Measurements from ENCODE around the gene OR6C2.
"Not testable (repeated sequence)": the region's sequence is repeated elsewhere in the genome, so short reads cannot be mapped to it uniquely, and the experiment has no call there.

The OR6C2 gene

DNA sequence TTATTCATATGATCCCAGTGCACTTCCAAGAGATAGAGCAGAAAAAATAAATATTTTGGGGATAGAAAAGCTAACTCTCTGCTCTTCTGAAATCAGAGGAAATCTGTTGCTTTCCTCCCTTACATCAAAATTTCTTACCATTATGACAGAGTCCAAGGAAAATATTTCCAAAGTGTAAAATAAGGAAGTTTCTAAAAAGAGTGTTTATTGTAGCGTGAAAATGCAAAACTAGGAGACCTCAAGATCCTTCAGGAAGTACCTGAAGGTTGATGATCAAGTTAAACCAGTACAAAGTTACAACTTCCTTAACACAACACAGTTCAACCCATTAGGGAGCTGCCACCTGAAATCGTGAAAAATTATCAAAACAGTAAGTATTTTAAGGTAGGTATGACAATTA lies at the start of gene OR6C2:
Gene OR6C2, plus strand, starts transcription at position 301 of the 400 bp plus-strand sequence. CDS start 8,138 bp downstream, outside the sequence.
- no peak for DNase-seq (ENCODE audit: low read depth in 2 of 2)

DNA sequence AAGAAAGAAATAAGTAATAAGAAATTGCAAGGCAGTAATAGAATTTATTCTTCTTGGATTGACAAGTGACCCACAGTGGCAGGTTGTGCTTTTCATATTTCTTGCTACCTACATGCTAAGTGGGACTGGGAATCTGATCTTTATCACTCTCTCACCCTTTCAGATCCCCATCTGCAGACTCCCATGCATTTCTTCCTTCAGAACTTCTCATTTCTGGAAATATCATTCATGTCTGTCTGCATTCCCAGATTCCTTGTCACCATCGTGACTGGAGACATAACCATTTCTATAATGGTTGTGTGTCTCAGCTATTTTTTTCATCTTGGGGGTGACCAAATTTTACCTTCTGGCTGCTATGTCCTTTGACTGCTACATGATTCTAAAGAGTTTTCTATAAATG lies 47.5 kb upstream of the OR6C2 start:
- DNase-seq (ENCODE audit: low read depth in 2 of 2) = no peak

- DNase-seq (ENCODE audit: low read depth in 2 of 2) = no peak
Observed at GRCh38 chr12:55400229-55400628, 43.6 kb upstream of the OR6C2 start, which contains the start of gene OR6C65. Gene OR6C65, plus strand, starts transcription at chr12:55400529. Its CDS starts 0 bp downstream, at chr12:55400529.

GRCh38 chr12:55407866-55408265 lies 36.0 kb upstream of the OR6C2 start:
- no peak for DNase-seq (ENCODE audit: low read depth in 2 of 2)

DNA sequence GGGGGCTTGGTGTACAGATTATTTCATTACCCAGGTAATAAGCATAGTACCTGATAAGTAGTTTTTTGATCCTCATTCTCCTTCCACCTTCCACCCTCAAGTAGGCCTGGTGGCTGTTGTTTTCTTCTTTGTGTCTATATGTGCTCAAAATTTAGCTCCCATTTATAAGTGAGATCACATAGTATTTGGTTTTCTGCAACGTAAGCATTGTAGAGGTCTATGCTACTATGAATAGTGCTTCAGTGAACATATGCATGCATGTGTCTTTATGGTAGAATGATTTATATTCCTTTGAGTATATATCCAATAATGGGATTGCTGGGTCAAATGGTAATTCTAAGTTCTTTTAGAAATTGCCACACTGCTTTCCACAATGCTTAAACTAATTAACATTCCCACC lies 34.7 kb upstream of the OR6C2 start:
- not testable (repeated sequence) for DNase-seq (ENCODE audit: low read depth in 2 of 2)

- DNase-seq (ENCODE audit: low read depth in 2 of 2) = not testable (repeated sequence)
Observed at GRCh38 chr12:55412138-55412537, 31.7 kb upstream of the OR6C2 start.

GRCh38 chr12:55413498-55414388 lies 30.1 kb upstream of the OR6C2 start:
- not testable (repeated sequence) for DNase-seq (ENCODE audit: low read depth in 2 of 2)

- DNase-seq (ENCODE audit: low read depth in 2 of 2) = not testable (repeated sequence)
Observed at GRCh38 chr12:55414396-55414823, 29.5 kb upstream of the OR6C2 start.

DNA sequence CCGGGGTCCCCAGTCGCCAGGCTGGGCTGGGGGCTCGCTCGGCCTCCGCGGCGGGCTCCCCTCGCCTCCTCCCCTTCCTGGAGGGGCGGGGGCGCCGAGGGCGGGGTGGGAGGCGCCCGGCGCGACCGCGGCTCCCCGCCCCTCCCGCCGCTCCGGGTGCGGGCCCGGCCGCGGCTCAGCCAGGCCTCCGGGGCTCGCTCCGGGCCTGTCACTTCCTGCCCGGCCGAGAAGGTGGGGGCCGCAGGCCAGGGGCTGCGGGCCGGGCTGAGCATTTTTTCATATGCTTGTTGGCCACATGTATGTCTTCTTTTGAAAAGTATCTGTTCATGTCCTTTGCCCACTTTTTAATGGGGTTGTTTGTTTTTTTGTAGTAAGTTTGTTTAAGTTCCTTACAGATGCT lies 29.0 kb upstream of the OR6C2 start:
- not testable (repeated sequence) for DNase-seq (ENCODE audit: low read depth in 2 of 2)

DNA sequence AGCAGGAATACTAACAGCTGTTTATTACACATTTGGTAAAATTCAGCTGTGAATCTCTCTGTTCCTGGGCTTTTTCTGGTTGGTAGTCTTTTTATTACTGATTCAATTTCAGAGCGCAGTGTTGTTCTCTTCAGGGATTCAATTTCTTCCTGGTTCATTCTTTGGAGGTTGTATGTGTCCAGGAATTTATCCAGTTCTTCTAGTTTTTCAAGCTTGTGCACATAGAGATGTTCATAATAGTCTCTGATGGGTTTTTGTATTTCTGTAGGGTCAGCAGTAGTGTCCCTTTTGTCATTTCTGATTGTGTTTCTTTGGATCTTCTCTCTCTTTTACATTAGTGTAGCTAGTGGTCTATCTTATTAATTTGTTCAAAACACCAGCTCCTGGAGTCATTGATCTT lies 26.9 kb upstream of the OR6C2 start:
- no peak for DNase-seq (ENCODE audit: low read depth in 2 of 2)

- no peak for DNase-seq (ENCODE audit: low read depth in 2 of 2)
Observed at GRCh38 chr12:55420307-55420962, 23.4 kb upstream of the OR6C2 start.

DNA sequence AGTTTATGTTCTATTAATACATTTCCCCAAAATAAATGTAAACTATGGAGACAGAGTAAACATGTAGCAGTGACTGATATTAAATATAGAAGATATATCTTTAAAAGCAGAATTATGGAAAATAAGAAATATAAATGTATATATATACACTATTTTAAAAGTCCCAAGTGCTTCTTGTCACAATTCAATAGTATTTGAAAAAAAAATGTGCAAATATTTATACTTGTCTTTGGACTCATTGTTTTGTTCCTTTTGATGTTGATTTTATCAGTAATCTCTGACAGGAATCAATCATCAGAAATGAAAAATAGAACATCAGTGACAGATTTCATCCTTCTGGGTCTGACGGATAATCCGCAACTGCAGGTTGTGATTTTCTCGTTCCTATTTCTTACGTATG lies 17.9 kb upstream of the OR6C2 start, which contains the start of gene OR6C76:
Gene OR6C76, plus strand, starts transcription at position 301 of the 400 bp plus-strand sequence. Its CDS starts 0 bp downstream, at position 301.
- DNase-seq (ENCODE audit: low read depth in 2 of 2) = no peak

DNA sequence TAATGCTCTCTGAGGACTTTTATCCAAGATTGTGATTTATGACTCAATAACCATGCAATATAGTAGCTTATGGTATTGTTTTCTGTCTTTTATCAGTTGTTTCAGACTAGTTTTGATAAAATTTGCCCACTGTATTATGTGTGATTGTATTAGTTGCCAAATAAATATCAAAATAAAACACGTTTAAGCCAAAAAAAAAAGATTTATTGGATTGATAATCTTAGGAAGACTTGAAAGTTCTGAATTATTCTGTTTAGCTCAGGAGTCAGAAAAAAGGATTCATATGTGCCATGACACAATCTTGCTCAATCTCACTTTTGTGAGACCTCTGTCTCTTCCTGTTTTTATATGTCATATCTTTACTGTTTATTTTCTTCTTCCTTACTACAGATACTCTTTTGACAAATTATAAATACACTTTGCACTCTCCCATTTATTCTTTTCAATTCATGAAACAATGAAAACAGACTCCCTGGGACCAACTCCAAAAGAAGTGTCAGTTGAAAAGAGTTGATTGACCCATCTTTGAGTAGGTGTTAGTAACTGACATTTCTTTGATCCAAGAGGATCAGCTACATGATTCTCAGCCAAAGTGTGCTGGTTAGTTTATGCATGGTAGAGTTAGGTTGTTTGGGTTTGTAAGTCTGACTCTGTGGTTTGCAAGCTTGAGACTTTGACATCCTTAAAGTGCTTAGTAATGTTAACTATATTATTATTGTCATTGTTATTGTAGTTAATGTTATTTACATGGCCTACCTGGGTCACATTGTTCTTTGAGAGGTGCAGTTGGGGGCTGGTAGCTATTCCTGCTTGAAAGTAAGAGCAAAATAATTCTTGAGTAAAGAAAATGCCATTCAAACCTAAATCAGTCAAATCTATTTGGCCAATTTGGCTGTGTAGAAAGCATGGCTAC lies 15.3 kb upstream of the OR6C2 start:
- DNase-seq (ENCODE audit: low read depth in 2 of 2) = no peak

- not testable (repeated sequence) for DNase-seq (ENCODE audit: low read depth in 2 of 2)
Observed at GRCh38 chr12:55441233-55441632, 2.6 kb upstream of the OR6C2 start.

DNA sequence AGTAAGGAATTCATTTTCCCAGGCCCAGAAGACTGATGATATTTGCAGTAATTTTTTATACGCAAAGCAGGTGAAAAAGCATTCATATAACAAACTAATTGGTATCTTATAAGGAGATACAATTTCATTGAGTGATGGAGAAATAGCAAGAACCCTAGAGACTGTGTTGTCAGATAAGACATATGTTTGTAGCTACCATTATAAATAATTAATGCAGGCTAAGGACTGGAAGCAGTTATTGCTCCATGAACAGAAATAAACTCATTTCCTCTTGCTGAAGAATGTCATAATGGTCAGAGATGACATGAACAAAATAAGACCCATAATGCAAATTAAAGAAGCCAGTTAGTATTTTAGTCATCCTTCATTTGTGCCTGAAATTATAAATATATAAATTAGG lies 1.5 kb downstream of the OR6C2 start:
- DNase-seq (ENCODE audit: low read depth in 2 of 2) = no peak

GRCh38 chr12:55446326-55446725 lies 2.5 kb downstream of the OR6C2 start:
- no peak for DNase-seq (ENCODE audit: low read depth in 2 of 2)

DNA sequence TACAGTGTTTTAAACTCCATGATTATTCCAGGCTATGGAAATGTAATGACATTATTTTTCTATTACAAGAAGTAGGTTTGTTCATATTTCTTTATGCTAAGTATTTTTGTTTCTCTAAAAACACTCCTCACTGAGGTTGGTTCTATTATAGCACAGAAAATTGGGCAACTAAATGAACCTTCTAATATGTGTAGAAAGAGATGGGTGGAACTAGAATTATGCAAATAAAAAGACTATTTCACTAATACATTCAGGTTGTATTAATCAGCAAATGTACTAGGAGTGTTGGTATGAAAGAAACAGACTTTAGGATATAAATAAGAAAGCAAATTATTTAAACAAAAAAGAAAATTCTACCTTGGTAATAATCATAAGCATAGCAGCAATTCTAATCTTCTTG lies 4.9 kb downstream of the OR6C2 start:
- DNase-seq (ENCODE audit: low read depth in 2 of 2) = no peak

DNA sequence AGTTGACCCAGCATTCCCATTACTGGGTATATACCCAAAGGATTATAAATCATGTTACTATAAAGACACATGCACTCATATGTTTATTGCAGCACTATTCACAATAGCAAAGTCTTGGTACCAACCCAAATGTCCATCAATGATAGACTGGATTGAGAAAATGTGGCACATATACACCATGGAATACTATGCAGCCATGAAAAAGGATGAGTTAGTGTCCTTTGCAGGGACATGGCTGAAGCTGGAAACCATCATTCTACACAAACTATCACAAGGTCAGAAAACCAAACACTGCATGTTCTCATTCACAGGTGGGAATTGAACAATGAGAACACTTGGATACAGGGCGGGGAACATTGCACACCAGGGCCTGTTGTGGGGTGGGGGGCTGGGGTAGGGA lies 21.1 kb downstream of the OR6C2 start:
- DNase-seq (ENCODE audit: low read depth in 2 of 2) = not testable (repeated sequence)

DNA sequence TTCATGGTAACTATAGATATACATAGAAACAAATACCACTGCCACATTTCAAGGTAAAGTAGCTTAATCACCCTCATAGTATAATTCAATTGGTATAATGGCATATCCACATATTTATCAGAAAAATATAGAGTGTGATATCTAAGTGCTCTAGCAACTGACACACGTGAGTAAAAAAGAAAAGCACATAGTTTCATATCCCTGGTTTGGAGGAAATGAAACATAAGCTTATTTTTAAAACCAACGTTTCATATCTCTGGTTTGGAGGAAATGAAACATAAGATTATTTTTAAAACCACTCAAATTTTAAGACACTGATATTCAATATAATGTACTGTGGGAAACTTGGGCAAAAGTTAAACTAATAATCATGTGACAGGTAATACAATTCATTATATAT lies 24.0 kb downstream of the OR6C2 start:
- no peak for DNase-seq (ENCODE audit: low read depth in 2 of 2)

DNA sequence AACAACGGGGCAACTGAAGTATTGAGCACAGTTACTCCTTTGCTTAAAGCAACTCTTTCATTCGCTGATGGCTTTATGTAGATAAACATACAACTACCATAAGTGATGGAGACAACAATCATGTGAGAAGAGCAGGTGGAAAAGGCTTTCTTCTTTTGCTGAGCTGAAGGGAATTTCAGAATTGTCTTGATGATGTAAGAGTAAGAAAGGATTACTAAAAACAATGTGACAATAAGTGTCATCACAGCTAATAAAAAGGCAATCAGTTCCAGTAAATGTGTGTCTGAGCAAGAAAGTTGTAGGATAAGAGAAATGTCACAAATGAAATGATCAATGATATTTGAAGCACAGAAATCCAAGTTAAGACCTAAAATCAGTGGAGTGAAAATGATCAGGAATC lies 25.4 kb downstream of the OR6C2 start:
- DNase-seq (ENCODE audit: low read depth in 2 of 2) = no peak

GRCh38 chr12:55470088-55470829 lies 26.4 kb downstream of the OR6C2 start, which contains the start of gene OR6C70:
Gene OR6C70, minus strand, starts transcription at chr12:55470138. Its CDS starts 0 bp downstream, at chr12:55470138.
- DNase-seq (ENCODE audit: low read depth in 2 of 2) = no peak
